C4-2B (cell line): ENCODE measurements around the gene PDE9A.

Experiments
- CTCF ChIP-seq: fragments of 450-650 bp; conservative IDR thresholded peaks from 2 replicates; pipeline ENCODE4 v1.5.1; 2017; ENCODE audit warnings: mild to moderate bottlenecking
- ZFX ChIP-seq: fragments of 450-650 bp; IDR thresholded peaks from 2 replicates; pipeline ENCODE4 v1.6.1; 2017

DNA sequence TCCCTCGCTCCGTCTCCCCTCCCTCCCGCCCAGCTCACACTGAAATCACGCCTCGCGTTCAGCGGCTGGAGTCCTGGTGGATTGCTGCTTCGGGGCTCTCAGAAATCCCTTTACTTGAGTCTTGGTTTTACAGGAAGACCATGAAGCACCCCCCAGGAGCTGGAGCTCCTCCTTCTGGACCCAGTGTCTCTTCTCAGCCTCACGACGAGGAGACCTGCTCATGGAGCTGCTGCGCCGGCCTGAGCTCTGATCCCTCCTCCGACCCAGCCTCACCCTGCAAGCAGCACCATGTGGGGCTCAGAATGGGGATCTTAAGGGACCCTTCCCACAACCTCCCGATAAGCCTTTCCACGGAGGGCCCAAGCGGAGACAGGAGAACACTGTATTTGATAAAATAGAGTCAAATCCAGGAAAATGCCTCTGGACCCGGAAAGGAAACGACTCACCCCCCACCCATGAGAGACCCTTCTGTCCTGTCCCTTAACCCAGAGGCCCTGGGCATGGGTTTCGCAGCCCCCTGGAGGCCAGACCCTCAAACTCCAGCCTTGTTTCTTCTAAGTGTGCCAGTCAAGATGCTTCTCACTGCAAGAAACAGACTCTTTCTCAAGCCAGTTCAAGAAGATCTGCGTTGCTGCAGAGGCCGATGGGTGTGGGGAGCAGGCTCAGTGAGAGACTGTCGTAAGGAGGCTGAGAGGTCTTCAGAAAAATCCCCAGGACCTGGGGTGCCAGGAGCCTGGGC is 26.1 kb downstream of the PDE9A start:
- no peak for TF ChIP-seq CTCF
- TF ChIP-seq ZFX = no peak
